ENCODE measurements around the gene TAS2R13.

Gene TAS2R13

DNA sequence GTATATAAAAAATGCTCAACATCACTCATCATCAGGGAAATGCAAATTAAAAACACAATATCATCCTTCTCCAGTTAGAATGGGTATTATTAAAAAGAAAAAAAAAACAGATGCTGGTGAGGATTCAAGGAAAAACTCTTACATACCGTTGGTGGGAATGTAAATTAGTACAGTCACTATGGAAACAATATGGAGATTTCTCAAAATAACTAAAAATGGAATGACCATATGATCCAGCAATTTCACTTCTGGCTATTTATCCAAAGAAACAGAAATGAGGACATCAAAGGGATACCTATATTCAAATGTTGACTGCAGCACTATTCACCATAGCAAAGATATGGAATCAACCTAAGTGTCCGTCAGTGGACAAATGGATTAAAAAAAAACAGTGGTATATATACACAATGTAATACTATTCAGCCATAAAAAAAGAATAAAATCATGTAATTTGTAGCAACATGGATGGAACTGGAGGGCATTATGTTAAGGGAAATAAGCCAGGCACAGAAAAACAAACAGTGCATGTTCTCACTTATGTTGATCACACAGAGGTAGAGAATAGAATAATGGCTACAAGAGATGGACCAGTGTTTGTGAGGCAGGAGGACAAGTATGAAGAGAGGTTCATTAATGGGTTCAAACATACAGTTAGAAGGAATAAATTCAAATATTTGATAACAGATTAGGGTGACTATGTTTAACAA lies 45.7 kb downstream of the TAS2R13 start:
- no peak for DNase-seq

- DNase-seq: no peak
Measured at GRCh38 chr12:10861366-10861765, 48.0 kb downstream of the TAS2R13 start.

Measured in CD4-positive, alpha-beta T cell treated with Interferon gamma for 1 hour (primary cell).